ENCODE measurements around the gene PAPPA2.

DNA sequence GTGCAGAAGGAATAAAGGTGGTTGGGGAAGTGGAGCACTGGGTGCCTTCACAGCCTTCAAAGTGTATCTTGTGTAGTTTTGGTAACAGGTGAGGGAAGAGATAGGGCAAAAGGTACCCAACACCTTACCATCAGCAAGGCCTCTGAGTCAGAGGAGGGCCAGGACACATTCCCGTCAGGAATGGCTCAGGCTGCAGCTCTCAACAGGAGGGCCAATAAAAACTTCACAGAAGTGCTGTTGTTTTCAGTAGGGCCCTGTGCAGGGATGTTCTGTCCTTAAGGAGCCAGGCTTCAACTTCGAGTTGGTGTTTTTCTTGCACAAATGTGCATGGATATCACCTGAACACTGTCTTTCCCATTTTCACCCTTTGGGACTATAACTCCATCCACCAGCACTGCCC lies 368.2 kb downstream of the PAPPA2 start:
- no peak for TF ChIP-seq POLR2A (IDR thresholded peaks at IDR 0.05)
- TF ChIP-seq, protein P1, sequence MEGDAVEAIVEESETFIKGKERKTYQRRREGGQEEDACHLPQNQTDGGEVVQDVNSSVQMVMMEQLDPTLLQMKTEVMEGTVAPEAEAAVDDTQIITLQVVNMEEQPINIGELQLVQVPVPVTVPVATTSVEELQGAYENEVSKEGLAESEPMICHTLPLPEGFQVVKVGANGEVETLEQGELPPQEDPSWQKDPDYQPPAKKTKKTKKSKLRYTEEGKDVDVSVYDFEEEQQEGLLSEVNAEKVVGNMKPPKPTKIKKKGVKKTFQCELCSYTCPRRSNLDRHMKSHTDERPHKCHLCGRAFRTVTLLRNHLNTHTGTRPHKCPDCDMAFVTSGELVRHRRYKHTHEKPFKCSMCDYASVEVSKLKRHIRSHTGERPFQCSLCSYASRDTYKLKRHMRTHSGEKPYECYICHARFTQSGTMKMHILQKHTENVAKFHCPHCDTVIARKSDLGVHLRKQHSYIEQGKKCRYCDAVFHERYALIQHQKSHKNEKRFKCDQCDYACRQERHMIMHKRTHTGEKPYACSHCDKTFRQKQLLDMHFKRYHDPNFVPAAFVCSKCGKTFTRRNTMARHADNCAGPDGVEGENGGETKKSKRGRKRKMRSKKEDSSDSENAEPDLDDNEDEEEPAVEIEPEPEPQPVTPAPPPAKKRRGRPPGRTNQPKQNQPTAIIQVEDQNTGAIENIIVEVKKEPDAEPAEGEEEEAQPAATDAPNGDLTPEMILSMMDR (IDR thresholded peaks at IDR 0.05) = no peak
